Mucosa of descending colon (tissue), 3 donors: ENCODE measurements around the gene MTCL3. TPM values are rescaled to one million over a fixed set of nuclear protein-coding genes. Genes with fewer than 3 reads are reported as not detected.
"Not testable (repeated sequence)": the region's sequence is repeated elsewhere in the genome, so short reads cannot be mapped to it uniquely, and the experiment has no call there.

Experiments
- ATAC-seq: fragments of 200-7000 bp; cut with Tn5 transposase; one replicate; pipeline ENCODE4 v1.9.1; 2020; ENCODE audit warnings: mild to moderate bottlenecking, moderate library complexity
- DNase-seq, 3 donors: peaks; one replicate each; pipeline ENCODE4 v3.0.0-alpha.2; 2020
- H3K36me3 ChIP-seq: fragments of 200-600 bp; one replicate; pipeline ENCODE4 v1.8.0; 2021; ENCODE audit warnings: low read depth, mild to moderate bottlenecking
- H3K4me1 ChIP-seq: fragments of 200-600 bp; one replicate; pipeline ENCODE4 v1.8.0; 2021; ENCODE audit warnings: low read depth, mild to moderate bottlenecking
- H3K4me3 ChIP-seq: fragments of 200-600 bp; one replicate; pipeline ENCODE4 v1.8.0; 2021; ENCODE audit warnings: mild to moderate bottlenecking
- H3K9me3 ChIP-seq: fragments of 200-600 bp; one replicate; pipeline ENCODE4 v1.8.0; 2021; ENCODE audit warnings: mild to moderate bottlenecking
- intact Hi-C, 2 donors: fragments of 100-400 bp; cut with DNase I in 1 of 2; cut with micrococcal nuclease in 1 of 2; formaldehyde crosslinking; loops; one replicate each; pipeline versions ENCODE4 v1.11.0 to v1.11.1; 2022; cut with DNase I, micrococcal nuclease
- total RNA-seq, 3 donors: library from RNA; stranded (reverse); fragmentation: NEBNext Ultra II Directional in 2 of 3; extraction: Animal tissue kit (Norgen Biotek cat#: 25700) in 2 of 3; gene quantifications; one replicate each; pipeline versions ENCODE4 v1.2.1 to v1.2.4, GENCODE V29; 2021 to 2023
- TF ChIP-seq, protein P1 (sequence below): fragments of 200-600 bp; IDR thresholded peaks from one replicate; pipeline ENCODE4 v1.8.0; 2022; ENCODE audit warnings: antibody characterized with exemption, mild to moderate bottlenecking
- donor health status: DM: no; HTN: no; CAD: no; lungs with moderate emphysema.
- donor health status: DM: no; HTN: no; CAD: no.
- donor health status: DM: no; HTN: yes; CAD: no.

Gene MTCL3

GRCh38 chr6:127434651-127435050 lies 84.5 kb downstream of the MTCL3 start:
- no peaks in the 10 kb centered on the region for H3K36me3 ChIP-seq
- ATAC-seq (no peak), DNase-seq (no peak)
- no peaks in the 10 kb centered on the region for H3K4me1 ChIP-seq
- H3K4me3 ChIP-seq: no peak overlapping the region
- H3K9me3 ChIP-seq: no peaks in the 10 kb centered on the region
- TF ChIP-seq, protein P1, sequence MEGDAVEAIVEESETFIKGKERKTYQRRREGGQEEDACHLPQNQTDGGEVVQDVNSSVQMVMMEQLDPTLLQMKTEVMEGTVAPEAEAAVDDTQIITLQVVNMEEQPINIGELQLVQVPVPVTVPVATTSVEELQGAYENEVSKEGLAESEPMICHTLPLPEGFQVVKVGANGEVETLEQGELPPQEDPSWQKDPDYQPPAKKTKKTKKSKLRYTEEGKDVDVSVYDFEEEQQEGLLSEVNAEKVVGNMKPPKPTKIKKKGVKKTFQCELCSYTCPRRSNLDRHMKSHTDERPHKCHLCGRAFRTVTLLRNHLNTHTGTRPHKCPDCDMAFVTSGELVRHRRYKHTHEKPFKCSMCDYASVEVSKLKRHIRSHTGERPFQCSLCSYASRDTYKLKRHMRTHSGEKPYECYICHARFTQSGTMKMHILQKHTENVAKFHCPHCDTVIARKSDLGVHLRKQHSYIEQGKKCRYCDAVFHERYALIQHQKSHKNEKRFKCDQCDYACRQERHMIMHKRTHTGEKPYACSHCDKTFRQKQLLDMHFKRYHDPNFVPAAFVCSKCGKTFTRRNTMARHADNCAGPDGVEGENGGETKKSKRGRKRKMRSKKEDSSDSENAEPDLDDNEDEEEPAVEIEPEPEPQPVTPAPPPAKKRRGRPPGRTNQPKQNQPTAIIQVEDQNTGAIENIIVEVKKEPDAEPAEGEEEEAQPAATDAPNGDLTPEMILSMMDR: no peak
- intact Hi-C loops: no loop called here

DNA sequence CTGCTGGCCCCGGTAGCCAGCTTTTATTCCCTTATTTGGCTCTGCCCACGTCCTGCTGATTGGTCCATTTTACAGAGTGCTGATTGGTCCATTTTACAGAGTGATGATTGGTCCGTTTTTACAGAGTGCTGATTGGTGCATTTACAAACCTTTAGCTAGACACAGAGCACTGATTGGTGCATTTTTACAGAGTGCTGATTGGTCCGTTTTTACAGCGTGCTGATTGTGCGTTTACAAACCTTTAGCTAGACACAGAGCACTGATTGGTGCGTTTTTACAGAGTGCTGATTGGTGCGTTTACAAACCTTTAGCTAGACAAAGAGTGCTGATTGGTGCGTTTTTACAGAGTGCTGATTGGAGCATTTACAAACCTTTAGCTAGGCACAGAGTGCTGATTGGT lies 90.6 kb downstream of the MTCL3 start:
- H3K4me1 ChIP-seq, H3K4me3 ChIP-seq, H3K9me3 ChIP-seq, H3K36me3 ChIP-seq, DNase-seq, ATAC-seq, intact Hi-C loops: not testable (repeated sequence)

DNA sequence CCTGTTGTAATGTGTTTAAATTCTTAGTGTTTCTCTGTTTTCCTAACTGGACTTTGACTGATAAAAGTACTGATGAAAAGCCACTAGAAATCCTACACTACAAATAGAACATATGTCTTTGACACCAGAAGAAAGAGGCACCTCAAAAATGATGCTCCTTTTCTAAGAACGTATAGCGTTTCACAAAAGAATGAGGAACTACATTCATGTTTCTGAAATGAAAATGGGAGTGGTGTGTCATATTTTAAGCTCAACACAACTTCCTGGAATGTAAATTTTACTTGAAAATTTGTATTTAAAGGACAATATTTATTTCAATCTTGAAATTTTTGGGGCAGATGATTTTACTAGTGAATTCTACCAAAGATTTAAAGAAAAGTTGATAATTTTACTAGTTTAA lies 95.2 kb downstream of the MTCL3 start:
- intact Hi-C loops: loop anchor here in 1 of 2 donors (5.0 kb wide), 1 partner anchor 122 kb away; no protein-coding TSS in a partner anchor
- TF ChIP-seq, protein P1: no peak
- Histone ChIP-seq H3K36me3 (no peaks in the 10 kb centered on the region), H3K4me1 (no peaks in the 10 kb centered on the region), H3K4me3 (no peak overlapping the region), H3K9me3 (no peaks in the 10 kb centered on the region)
- ATAC-seq: no peak
- DNase-seq: no peak

Other genes with a start within 250 kb of the MTCL3 start
- gene ECHDC1, start 175.7 kb downstream of the MTCL3 start, total RNA-seq: 100 to 1,000 TPM in 2 of 3 donors, 10 to 100 TPM in 1; 78.1 to 104 (median 102) TPM
- gene KIAA0408, start 59.9 kb downstream of the MTCL3 start, total RNA-seq: 10 to 100 TPM in 1 of 3 donors, 1 to 10 TPM in 2; 1.1 to 25.0 (median 2.4) TPM
- gene C6orf58, start 57.8 kb upstream of the MTCL3 start, total RNA-seq: not detected